Measurements from ENCODE around the gene KANK3.
"Not testable (repeated sequence)": the region's sequence is repeated elsewhere in the genome, so short reads cannot be mapped to it uniquely, and the experiment has no call there.

The KANK3 gene

DNA sequence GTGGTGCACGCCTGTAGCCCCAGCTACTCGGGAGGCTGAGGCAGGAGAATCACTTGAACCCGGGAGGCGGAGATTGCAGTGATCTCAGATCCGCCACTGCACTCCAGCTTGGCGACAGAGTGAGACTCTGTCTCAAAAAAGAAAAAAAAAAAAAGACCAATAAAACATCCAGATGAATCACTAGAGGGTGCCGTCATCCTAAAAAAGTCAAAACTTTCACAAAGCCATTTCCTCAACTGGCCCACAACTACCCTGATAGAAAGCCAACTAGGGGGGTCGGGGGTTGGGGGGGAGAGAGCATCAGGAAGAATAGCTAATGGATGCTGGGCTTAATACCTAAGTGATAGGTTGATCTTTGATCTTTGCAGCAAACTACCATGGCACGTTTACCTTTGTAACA, 24.2 kb downstream of the KANK3 start:
- DNase-seq (ENCODE audit: low read depth in 2 of 2) = not testable (repeated sequence)

DNA sequence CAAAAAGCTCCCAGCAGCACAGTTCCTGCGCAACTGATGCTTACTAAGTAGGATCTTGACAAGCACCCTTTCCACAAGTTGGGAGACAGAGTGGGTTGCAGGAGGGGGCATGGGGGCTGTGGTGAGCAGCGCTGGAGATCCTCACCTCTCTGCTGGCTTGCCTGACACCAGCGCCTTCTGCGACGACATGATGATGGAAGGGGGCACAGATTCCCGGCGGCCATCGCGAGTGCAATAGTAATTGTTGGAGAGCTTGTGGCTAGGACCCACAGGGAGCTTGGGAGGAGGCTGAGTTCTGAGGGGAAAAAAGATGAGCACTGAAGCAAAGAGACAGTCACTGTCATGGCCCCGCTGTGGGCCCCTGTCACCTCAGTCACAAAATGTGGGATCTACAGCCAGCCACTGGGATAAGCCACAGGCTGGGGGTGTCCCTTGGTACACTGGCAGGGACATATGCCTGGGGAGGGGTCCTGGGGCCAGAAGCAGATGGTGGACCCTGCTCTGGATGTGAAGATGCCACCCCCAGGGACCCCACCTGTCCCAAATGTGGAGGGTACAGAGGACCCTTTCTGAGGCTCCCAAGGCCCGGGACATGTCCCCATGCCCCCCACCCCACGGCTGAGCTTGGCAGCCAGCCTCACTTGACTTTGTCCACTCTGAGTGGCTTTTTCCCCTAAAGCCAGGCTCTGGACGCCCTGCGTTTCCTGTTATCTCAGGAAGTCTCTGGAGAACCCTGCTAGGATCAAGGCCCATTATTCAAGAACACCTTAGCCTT, 26.5 kb downstream of the KANK3 start:
- no peak for DNase-seq (ENCODE audit: low read depth in 2 of 2)

DNA sequence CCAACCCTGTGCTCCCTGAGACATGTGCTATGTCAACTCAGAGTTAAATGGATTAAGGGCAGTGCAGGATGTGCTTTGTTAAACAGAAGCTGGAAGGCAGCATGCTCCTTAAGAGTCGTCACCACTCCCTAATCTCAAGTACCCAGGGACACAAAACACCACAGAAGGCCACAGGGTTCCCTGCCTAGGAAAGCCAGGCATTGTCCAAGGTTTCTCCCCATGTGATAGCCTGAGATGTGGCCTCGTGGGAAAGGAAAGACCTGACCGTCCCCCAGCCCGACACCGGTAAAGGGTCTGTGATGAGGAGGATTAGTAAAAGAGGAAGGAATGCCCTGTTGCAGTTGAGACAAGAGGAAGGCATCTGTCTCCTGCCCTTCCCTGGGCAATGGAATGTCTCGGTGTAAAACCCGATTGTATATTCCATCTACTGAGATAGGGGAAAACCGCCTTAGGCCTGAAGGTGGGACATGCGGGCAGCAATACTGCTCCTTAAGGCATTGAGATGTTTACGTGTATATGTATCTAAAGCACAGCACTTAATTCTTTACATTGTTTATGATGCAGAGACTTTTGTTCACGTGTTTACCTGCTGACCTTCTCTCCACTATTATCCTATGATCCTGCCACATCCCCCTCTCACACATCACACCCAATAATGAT, 28.0 kb downstream of the KANK3 start:
- not testable (repeated sequence) for DNase-seq (ENCODE audit: low read depth in 2 of 2)

DNA sequence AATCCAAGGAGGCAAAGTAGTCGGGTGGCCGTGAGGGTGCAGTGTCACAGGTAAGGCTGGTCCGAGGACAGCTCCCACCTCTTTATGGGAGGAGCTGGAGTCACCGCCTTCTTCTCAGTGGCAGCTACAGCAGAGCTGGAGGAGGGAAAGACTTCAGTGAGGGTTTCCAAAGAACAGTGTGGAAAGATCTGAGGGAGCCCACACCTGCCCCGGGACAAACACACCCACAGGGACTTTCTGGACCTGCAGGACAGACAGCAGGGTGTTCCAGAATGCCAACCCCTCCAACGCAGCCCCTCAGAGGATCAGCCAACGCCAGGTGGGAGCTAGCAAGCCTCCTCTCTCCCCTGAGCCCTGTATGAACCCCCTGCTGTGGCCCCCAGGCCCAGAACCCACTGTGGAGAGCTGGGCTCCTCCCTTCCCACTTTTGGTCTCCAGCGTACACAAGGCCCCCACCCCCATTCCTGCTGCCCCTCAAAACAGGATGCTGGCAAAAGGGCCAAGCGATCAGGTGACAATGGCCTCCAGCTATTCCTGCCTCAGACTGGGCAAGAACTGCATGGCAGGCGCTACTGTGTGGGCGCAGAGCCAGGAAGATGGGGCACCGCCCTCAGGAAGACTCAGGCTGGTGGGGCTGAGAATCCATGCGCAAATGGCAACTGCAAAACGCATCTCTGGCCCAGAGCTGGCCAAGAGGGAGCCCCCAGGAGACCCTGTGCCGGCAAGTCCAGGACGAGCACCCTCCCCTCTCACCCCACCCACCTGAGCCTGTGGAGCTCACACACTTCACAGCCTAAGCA, 31.4 kb downstream of the KANK3 start:
- no peak for DNase-seq (ENCODE audit: low read depth in 2 of 2)

DNA sequence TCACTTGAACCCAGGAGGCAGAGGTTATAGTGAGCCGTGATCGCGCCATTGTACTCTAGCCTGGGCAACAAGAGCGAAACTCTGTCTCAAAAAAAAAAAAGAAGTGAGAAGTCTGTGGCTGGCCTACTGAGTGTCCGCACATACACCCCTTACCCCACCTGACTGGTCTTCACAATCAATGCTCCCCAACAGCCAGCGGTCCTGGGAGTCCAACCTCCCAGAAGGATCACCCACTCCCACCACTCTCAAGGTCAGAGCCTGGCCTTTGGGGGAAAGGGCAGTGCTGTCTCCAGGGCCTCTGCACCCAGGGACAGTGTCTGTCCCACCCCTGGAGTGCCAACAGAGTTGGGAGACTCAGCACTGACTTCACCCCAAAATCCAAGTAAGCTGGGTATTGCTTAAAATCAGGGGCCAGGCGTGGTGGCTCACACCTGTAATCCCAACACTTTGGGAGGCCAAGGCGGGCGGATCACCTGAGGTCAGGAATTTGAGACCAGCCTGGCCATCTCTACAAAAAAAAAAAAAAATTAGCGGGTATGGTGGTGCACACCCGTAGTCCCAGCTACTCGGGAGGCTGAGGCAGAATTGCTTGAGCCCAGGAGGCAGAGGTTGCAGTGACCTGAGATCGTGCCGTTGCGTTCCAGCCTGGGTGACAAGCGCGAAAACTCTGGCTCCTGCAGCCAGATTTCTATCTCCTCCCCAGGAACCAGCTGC, 32.6 kb downstream of the KANK3 start:
- no peak for DNase-seq (ENCODE audit: low read depth in 2 of 2)

DNA sequence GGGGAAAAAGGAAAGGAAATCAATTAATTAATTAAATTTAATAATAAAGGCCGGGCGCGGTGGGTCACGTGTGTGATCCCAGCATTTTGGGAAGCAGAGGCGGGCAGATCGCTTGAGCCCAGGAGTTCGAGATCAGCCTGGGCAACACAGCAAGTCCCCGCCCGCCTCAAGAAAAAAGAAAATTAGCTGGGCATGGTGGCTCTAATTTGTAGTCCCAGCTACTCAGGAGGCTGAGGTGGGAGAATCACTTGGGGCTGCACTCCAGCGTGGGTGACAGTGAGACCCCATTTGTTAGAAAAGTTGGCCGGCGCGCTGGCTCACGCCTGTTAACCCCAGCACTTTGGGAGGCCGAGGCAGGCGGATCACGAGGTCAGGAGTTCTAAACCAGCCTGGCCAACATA, 34.2 kb downstream of the KANK3 start:
- no peak for DNase-seq (ENCODE audit: low read depth in 2 of 2)

DNA sequence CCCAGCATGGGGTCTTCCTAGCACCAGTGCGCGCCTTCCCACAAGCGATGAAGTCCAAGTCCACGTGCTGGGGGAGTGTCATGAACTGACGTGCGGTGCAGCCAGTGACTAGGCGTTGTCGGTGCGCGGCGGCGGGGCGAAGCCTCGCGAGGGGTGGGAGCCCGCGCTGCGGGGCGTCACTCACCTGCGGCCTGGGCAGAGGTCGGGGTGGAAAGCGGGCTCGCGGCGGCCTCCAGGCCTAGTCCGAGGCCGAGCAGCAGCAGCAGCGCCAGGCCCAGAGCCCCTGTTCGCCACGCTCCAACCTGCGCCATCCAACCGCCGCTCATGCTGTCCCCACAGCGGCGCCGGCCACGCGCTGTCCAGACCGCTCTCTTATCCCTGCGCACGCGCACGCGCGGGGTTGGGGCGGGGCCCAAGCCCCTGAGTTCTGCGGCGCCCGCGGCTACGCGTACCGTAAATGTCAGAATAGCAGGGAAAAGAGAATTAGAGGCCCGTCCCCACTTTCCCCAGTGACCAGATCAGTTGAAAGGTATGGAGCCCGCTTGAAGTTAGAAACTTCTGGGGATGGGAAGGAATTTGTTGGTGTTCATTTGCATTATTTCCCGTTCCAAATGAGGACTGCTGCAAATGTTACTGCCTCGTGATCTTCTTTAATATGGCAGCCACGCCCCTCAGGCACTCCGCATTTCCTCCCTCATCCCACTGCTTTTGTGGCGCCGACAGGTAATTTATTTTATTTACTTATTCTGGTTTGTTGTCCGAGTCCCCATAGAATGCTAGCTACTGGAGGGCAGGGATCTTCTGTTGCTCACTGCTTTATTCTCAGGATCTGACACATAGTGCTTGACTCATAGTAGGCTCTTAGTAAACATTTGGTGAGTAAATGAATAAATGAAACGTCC, 34.8 kb downstream of the KANK3 start, which contains the start of gene CD320:
Gene CD320 (minus strand): TSS at position 394 of the 902 bp plus-strand sequence. CDS start 68 bp downstream, at position 326.
- peak; percentile 58 to 73 for DNase-seq (ENCODE audit: low read depth in 2 of 2)

DNA sequence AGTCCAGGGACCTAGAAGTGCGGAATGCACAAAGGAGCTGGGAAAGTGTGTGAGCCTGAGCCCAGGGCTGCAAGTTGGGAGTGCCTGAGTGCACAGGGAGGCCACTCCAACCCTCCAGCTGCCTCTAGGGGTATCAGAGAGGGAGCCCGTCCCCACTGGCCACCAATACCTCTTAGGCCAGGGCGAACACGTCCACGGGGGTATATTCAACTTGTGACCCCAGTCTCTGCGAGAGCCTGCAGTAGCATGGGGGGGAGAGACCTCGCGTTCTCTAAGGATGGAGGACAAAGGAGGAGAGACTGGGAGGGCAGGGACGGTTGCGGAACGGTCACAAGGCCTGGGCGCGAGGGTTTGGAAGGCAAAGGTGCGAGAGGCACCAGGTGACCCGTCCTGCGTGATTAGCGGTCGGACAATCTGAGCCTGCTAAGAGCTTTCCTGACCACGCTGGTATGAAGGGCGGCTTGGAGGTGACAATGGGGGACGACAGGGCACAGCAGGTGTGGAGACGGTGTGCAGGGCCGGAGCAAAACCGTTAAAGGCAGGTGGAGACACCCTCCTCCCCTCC, 35.6 kb downstream of the KANK3 start:
- no peak for DNase-seq (ENCODE audit: low read depth in 2 of 2)

DNA sequence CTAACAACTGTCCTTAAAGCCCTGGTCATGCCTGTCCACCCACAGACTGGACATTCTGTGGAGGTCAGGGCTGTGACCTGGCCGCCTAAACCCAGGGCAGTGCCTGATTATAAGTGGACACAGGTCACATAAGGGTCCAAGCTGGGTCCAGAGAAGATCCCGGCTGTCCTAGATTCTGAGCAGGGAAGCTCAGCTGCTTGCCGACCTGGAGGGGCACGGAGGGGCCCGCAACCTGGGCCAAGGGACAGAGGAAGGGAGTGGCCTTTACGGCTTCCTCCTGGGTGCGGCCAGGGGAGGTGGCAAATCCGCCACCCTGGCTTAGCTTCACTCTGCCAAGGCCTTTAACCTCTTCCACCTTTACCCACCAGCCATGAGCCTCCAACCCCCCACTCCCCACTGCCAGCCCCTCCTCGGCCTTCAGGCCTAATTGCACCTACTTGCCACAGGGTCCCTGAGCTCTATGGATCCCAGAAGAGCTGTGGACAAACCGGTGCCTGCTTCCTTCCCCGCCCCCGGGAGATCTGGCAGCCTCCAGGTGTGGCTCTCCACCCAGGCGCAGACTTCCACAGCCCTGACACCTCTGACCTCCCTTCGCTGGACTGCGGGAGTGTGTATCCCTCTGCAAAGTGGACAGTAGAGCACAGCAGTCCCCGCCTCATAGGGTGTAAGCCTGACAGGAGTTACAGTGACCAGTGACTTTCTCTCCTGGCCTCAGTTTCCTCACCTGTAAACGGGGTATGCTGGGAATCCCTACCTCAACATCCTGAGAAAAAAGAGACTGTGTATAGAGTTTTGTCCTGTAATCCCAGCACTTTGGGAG, 36.6 kb downstream of the KANK3 start:
- DNase-seq (ENCODE audit: low read depth in 2 of 2) = no peak

DNA sequence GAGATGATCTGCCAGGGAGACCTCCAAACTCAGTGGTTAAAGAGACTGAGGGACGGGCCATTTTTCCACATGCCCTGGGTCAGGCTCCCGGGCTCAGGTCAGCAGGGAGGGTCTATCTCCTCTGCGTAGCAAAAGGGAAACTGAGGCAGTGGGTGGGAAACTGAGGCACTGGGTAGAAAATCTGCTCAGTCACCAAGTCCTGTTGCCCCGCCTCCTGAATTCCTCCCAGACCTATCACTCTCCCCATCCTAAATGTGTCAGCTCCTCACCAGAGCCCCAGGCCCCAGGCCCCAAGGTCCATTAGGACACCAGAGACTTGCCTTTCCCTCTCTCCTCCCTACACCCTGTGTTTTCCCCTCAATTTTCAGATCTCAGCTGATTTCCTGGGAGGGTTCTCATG, 37.3 kb downstream of the KANK3 start:
- DNase-seq (ENCODE audit: low read depth in 2 of 2) = no peak

DNA sequence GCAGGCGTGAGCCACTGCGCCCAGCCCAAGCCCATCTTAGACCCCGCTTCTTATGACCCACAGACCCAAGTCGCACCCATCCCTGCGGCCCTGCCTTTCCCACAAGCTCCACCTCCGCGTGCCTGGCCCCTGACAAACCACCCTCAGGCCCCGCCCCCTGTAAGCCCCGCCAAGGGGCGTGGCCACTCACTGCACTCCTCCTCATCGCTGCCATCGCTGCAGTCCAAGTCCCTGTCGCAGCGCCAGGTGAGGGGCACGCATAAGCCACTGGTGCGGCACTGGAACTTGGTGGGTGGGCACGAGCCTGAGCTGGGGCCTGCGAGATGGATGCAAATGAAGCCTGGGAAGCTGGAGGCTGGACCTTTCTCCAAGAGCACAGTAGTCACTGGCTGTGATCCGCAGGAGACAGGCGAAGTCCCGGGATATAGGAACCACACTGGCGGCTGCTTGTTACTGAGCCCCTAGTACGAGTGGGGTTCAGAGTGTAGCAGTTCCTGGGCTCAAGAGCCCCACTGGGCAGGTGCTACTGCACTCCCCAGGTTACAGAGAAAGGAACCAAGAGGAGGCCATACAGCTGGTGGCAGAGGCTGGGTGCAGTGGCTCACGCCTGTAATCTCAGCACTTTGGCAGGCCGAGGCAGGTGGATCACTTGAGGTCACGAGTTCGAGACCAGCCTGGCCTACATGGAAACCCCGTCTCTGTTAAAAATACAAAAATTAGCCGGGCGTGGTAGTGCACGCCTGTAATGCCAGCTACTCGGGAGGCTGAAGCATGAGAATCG, 38.0 kb downstream of the KANK3 start:
- no peak for DNase-seq (ENCODE audit: low read depth in 2 of 2)

DNA sequence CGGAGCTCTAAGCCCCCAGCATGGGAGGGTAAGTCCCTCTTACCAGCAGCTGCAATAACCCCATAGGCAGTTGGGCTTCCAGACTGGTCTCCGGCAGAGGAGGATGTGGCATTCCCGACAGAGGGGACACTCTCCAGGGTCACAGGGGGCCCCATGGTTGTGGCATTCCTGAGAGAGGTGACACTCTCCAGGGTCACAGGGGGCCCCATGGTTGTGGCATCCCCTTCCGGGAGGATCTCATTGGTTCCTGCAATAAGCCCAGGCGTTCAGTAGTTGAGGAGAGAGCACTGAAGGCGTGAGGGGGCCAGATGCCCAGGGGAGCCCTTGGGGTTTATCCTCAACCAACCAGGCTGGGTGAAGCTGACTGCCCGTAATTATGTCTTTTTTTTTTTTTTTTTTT, 40.3 kb downstream of the KANK3 start:
- DNase-seq (ENCODE audit: low read depth in 2 of 2) = no peak

DNA sequence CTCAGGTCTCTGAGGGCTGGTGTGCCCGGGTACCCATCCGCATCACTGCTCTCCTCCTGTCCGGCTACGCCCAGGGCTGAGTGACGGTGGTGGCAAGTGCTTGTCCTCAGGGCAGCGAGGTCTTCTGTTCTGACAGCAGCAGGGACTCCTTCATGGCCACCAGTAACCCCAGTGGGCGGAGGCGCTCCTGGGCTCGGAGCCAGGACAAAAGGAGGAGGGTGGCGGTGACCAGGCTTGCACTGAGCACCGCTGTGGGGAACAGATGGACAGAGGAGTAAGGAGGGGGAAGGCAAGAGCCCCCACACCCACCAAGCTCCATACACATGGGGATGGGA, 40.7 kb downstream of the KANK3 start:
- DNase-seq (ENCODE audit: low read depth in 2 of 2) = no peak

DNA sequence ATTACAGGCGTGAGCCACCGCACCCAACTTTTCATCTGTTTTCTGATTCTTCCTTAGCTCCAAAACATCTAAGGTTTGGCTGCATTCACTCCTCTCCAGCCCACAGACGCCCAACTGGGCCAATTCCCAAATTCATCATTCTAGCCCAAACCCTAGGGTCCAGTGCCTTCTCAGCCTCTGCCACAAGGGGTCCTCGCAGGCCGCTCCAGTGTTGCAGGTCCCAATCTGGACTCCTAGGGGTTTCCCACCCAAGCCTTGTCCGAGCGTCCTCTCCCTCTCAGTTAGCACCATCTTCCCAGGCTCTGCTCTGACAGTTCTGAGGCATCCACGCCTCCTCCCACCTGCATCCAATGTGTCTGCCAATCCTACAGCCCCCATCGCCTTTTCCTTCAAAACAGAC, 51.7 kb downstream of the KANK3 start:
- DNase-seq (ENCODE audit: low read depth in 2 of 2) = not testable (repeated sequence)

DNA sequence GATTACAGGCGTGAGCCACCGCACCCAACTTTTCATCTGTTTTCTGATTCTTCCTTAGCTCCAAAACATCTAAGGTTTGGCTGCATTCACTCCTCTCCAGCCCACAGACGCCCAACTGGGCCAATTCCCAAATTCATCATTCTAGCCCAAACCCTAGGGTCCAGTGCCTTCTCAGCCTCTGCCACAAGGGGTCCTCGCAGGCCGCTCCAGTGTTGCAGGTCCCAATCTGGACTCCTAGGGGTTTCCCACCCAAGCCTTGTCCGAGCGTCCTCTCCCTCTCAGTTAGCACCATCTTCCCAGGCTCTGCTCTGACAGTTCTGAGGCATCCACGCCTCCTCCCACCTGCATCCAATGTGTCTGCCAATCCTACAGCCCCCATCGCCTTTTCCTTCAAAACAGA, 66.6 kb downstream of the KANK3 start:
- not testable (repeated sequence) for DNase-seq (ENCODE audit: low read depth in 2 of 2)
